ENCODE measurements around the gene NUP42. TPM values are rescaled to one million over a fixed set of nuclear protein-coding genes. Genes with fewer than 3 reads are reported as not detected.

Gene NUP42
- total RNA-seq, 1 experiment from 2014 or later = 36.5 TPM

DNA sequence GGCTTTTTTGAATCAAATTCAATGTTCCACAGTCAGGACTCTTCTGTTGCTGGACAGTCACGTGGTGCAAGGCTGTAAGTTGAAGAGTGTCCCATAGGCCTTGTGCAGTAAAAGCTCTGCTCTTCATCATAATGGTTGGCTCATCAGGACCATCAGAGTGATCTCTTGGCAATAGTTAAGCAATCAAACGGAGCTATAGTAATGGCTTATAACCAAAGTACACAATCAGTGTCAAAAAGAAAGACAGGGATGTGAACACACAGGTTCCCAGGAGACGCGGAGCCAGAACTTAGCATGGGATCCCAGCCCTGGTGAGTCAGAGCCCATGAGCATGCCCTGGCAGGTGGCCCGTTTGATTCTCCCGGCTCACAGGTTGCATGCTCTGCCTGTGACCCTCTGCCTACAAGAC, 54.0 kb downstream of the NUP42 start:
- H3K36me3 Mint-ChIP-seq (ENCODE audit: insufficient read depth in 1 of 3, low read depth in 3 of 3) = no peaks in the 10 kb centered on the region
- Histone ChIP-seq H2BK5ac (ENCODE audit: insufficient read length, low read length) (no peak overlapping the region), H3K79me2 (ENCODE audit: insufficient read depth, low read length) (no peaks in the 10 kb centered on the region), H3K14ac (ENCODE audit: insufficient read depth, low read length) (no peak overlapping the region), H3K27ac (ENCODE audit: insufficient read length, low read depth, low read length) (no peak overlapping the region), H2AFZ (ENCODE audit: low read length) (no peak overlapping the region), H4K20me1 (ENCODE audit: control insufficient read depth, insufficient read depth, insufficient read length) (no peaks in the 10 kb centered on the region), H2BK20ac (ENCODE audit: low read depth, low read length, poor library complexity, severe bottlenecking) (no peak overlapping the region), H4K5ac (ENCODE audit: insufficient read length, low read depth, low read length) (no peak overlapping the region), H3K4me2 (ENCODE audit: insufficient read depth, insufficient read length, low read length) (no peak overlapping the region), H3K9me3 (ENCODE audit: control insufficient read depth, low read depth, low read length) (no peaks in the 10 kb centered on the region), H3K4ac (ENCODE audit: low read depth, low read length) (no peak overlapping the region), H3K18ac (ENCODE audit: insufficient read length, low read depth, low read length) (no peak overlapping the region), H2BK12ac (ENCODE audit: insufficient read length, low read depth, low read length) (no peak overlapping the region), H4K91ac (ENCODE audit: insufficient read length, low read depth, low read length) (no peak overlapping the region), H3K9ac (ENCODE audit: extremely low read depth, insufficient read length, low read length) (no peak overlapping the region), H3K23ac (ENCODE audit: insufficient read length, low read depth, low read length) (no peak overlapping the region), H3K56ac (ENCODE audit: insufficient read length, low read depth, low read length) (no peak overlapping the region), H4K8ac (replicated peaks; ENCODE audit: insufficient read length, low read depth, low read length) (no peak overlapping the region), H2BK120ac (ENCODE audit: low read depth, low read length, poor library complexity, severe bottlenecking) (no peak overlapping the region), H3K27me3 (ENCODE audit: insufficient read depth, low read length) (no peaks in the 10 kb centered on the region), H2BK15ac (ENCODE audit: low read depth, low read length) (no peak overlapping the region), H3K4me1 (ENCODE audit: insufficient read depth, low read length) (no peaks in the 10 kb centered on the region), H3K23me2 (ENCODE audit: insufficient read length, low read depth, low read length, poor library complexity, severe bottlenecking) (no peaks in the 10 kb centered on the region), H3K79me1 (ENCODE audit: insufficient read depth, low read depth, low read length, poor library complexity, severe bottlenecking) (no peaks in the 10 kb centered on the region), H2AK5ac (ENCODE audit: insufficient read length, low read length) (no peak overlapping the region), H3T11ph (ENCODE audit: low read length) (no peak overlapping the region)
- no peaks in the 10 kb centered on the region for H3K9me3 Mint-ChIP-seq
- no peak overlapping the region for H3K4me3 Mint-ChIP-seq
- no peaks in the 10 kb centered on the region for H3K27me3 Mint-ChIP-seq (ENCODE audit: low read depth)
- TF ChIP-seq, protein P1, sequence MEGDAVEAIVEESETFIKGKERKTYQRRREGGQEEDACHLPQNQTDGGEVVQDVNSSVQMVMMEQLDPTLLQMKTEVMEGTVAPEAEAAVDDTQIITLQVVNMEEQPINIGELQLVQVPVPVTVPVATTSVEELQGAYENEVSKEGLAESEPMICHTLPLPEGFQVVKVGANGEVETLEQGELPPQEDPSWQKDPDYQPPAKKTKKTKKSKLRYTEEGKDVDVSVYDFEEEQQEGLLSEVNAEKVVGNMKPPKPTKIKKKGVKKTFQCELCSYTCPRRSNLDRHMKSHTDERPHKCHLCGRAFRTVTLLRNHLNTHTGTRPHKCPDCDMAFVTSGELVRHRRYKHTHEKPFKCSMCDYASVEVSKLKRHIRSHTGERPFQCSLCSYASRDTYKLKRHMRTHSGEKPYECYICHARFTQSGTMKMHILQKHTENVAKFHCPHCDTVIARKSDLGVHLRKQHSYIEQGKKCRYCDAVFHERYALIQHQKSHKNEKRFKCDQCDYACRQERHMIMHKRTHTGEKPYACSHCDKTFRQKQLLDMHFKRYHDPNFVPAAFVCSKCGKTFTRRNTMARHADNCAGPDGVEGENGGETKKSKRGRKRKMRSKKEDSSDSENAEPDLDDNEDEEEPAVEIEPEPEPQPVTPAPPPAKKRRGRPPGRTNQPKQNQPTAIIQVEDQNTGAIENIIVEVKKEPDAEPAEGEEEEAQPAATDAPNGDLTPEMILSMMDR (conservative IDR thresholded peaks at IDR 0.05) = no peak
- no CpG with 5 or more reads among the region's 6 CpGs for WGBS (ENCODE audit: extremely low coverage, insufficient read length, low lambda C conversion rate)
- no peak for DNase-seq
- no peak overlapping the region for H3K27ac Mint-ChIP-seq
- H3K4me1 Mint-ChIP-seq = peaks cover 4 to 7% of the 10 kb centered on the region in 2 experiments; a peak in 2 of 4 replicates
